DND-41 (cell line): ENCODE data around the gene GTPBP2.
A peak's percentile ranks its signal among the peaks of the same experiment; 100 is the strongest.
"Not testable (repeated sequence)": the region's sequence is repeated elsewhere in the genome, so short reads cannot be mapped to it uniquely, and the experiment has no call there.

Experiments
- ATAC-seq: fragments of 200-7000 bp; cut with Tn5 transposase; 3 replicates; pipeline ENCODE4 v1.9.1; 2021; ENCODE audit warnings: low read depth; ENCODE audit not compliant: insufficient read depth
- DNase-seq: peaks from one replicate; pipeline ENCODE4 v3.0.0-alpha.2; 2020
- H2AFZ ChIP-seq: 2 replicates; pipeline ENCODE4 v1.6.0; 2012; ENCODE audit warnings: low read depth, low read length
- H3K27ac ChIP-seq: 2 replicates; pipeline ENCODE4 v1.5.1; 2012; ENCODE audit warnings: low read length, inconsistent platforms
- H3K27me3 ChIP-seq: fragments of 200-600 bp; sonication (generic); 2 replicates; pipeline ENCODE4 v1.6.0; 2012; ENCODE audit warnings: low read length, mild to moderate bottlenecking, inconsistent platforms; ENCODE audit not compliant: insufficient read depth, poor library complexity
- H3K36me3 ChIP-seq: 2 replicates; pipeline ENCODE4 v1.5.1; 2012; ENCODE audit warnings: low read length, inconsistent platforms; ENCODE audit not compliant: insufficient read depth
- H3K4me1 ChIP-seq: 2 replicates; pipeline ENCODE4 v1.5.1; 2012; ENCODE audit warnings: mild to moderate bottlenecking, low read length; ENCODE audit not compliant: insufficient read depth
- H3K4me2 ChIP-seq: 2 replicates; pipeline ENCODE4 v1.6.0; 2012; ENCODE audit warnings: mild to moderate bottlenecking, moderate library complexity, low read length, inconsistent platforms; ENCODE audit not compliant: insufficient read depth
- H3K4me3 ChIP-seq, 2 experiments: fragments of 200-600 bp in 1 of 2; shearing (Covaris generic) in 1 of 2; 2 replicates each; pipeline ENCODE4 v1.5.1; 2012 to 2016; ENCODE audit warnings: inconsistent platforms in 2 of 2, low read length in 2 of 2, mild to moderate bottlenecking in 2 of 2, low read depth in 1 of 2, moderate library complexity in 1 of 2
- H3K79me2 ChIP-seq: 2 replicates; pipeline ENCODE4 v1.6.0; 2012; ENCODE audit warnings: low read length, inconsistent platforms; ENCODE audit not compliant: insufficient read depth
- H3K9ac ChIP-seq: 2 replicates; pipeline ENCODE4 v1.6.0; 2012; ENCODE audit warnings: low read depth, mild to moderate bottlenecking, inconsistent platforms, low read length, moderate library complexity
- H3K9me3 ChIP-seq: 2 replicates; pipeline ENCODE4 v1.5.1; 2012; ENCODE audit warnings: low read length, moderate library complexity, mild to moderate bottlenecking, inconsistent platforms; ENCODE audit not compliant: insufficient read depth, severe bottlenecking
- H4K20me1 ChIP-seq: 2 replicates; pipeline ENCODE4 v1.6.0; 2012; ENCODE audit warnings: low read length; ENCODE audit not compliant: insufficient read depth
- CTCF ChIP-seq: IDR thresholded peaks from 2 replicates; pipeline ENCODE4 v1.5.1; 2012; ENCODE audit warnings: borderline replicate concordance, low read length, moderate library complexity, mild to moderate bottlenecking; ENCODE audit not compliant: poor library complexity, severe bottlenecking; ENCODE audit errors: extremely low read depth
- EZH2 ChIP-seq: IDR thresholded peaks from 3 replicates; pipeline ENCODE4 v1.6.1; 2012; ENCODE audit warnings: borderline replicate concordance, low read depth, mild to moderate bottlenecking, moderate library complexity, low read length, inconsistent platforms; ENCODE audit not compliant: severe bottlenecking

The GTPBP2 gene

DNA sequence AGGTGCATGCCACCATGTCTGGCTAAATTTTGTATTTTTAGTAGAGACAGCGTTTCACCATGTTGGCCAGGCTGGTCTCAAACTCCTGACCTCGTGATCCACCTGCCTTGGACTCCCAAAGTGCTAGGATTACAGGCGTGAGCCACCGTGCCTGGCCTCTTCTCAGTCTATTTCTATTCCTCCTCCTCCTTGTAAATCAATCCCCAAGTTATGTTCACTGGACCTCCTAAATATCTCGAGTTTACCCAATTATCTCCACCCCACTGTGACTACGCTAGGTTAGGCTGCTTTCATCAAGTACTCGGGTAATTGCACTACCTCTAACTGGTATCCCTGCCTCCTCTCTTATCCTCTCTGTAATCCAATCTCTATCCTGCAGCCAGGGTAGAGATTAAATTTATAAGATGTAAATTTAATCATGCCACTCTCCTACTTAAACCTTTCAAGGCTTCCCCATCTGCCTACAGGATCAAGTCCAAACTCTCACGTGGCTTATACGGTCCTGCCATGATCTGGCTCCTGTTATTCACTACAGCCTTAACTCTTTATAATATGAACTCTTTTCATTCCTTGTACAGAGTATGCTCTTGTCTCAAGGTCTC, 5.7 kb upstream of the GTPBP2 start:
- H2AFZ ChIP-seq = peak overlapping the region; percentile 81
- TF ChIP-seq CTCF (no peak), EZH2 (no peak)
- no peak for ATAC-seq
- no peaks in the 10 kb centered on the region for H3K27me3 ChIP-seq
- peak overlapping the region; percentile 76 for H3K9ac ChIP-seq
- H3K79me2 ChIP-seq = peaks cover 42% of the 10 kb centered on the region
- peak overlapping the region; percentile 86 for H3K27ac ChIP-seq
- peak overlapping the region; percentile 64 for H3K4me2 ChIP-seq
- peaks cover 25% of the 10 kb centered on the region for H3K36me3 ChIP-seq
- H4K20me1 ChIP-seq = peaks cover 5% of the 10 kb centered on the region
- H3K4me3 ChIP-seq = peak overlapping the region in 1 of 2 experiments; percentile 76; a peak in 1 of 4 replicates
- H3K9me3 ChIP-seq = no peaks in the 10 kb centered on the region
- no peak for DNase-seq
- H3K4me1 ChIP-seq = peaks cover 47% of the 10 kb centered on the region

DNA sequence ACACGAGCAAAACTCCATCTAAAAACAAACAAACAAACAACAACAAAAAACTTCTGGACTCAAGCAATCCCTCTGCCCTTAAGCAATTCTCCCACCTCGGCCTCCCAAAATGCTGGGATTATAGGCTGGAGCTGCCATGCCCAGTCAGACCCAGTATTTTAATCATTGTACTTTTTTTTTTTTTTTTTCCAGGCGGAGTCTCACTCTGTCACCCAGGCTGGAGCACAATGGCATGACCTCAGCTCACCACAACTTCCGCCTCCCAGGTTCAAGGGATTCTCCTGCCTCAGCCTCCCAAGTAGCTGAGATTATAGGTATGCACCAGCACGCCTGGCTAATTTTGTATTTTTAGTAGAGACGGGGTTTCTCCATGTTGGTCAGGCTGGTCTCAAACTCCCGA, 3.9 kb upstream of the GTPBP2 start:
- H3K9ac ChIP-seq, H2AFZ ChIP-seq, H3K4me3 ChIP-seq, H3K27me3 ChIP-seq, H3K27ac ChIP-seq, ATAC-seq, H4K20me1 ChIP-seq, H3K4me2 ChIP-seq, H3K9me3 ChIP-seq, DNase-seq: not testable (repeated sequence)
- peaks cover 11% of the 10 kb centered on the region for H3K36me3 ChIP-seq
- peaks cover 42% of the 10 kb centered on the region for H3K4me1 ChIP-seq
- H3K79me2 ChIP-seq = peaks cover 38% of the 10 kb centered on the region

DNA sequence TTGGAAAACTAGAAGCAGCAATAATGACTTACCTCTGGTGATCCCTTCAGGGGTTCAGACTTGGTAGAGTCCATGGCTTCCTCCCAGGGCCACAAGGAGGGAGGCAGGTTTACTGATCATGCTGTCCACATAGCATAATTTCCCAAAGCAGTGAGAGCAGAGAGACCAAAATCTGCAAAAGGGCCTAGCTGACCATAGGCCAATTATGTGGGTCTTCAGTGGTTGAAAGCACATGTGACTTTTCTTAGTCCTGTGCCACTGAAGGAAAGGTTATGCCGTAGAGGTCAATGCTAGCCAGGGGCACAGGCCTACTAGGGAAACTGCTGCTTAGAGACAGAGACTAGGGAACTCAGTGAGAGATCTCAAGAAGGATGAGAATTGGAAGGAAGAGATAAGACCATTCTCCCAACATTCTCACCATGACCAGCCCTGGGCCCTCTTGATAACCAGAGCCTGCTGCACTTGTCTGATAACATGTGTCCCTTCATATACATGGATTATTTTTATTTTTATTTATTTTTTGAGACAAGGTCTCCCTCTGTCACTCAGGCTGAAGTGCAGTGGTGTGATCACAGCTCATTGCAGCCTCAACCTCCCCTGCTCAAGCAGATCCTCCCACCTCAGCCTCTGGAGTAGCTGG, 2.0 kb upstream of the GTPBP2 start:
- Histone ChIP-seq H4K20me1 (peaks cover 8% of the 10 kb centered on the region), H3K79me2 (peaks cover 36% of the 10 kb centered on the region), H3K27me3 (no peaks in the 10 kb centered on the region), H3K36me3 (peaks cover 17% of the 10 kb centered on the region), H3K4me1 (peaks cover 41% of the 10 kb centered on the region), H2AFZ (no peak overlapping the region), H3K9me3 (no peaks in the 10 kb centered on the region), H3K4me3 (no peak overlapping the region), H3K4me2 (no peak overlapping the region), H3K9ac (no peak overlapping the region), H3K27ac (peak overlapping the region; percentile 40)
- ATAC-seq (no peak), DNase-seq (no peak)
- TF ChIP-seq CTCF (no peak), EZH2 (no peak)

DNA sequence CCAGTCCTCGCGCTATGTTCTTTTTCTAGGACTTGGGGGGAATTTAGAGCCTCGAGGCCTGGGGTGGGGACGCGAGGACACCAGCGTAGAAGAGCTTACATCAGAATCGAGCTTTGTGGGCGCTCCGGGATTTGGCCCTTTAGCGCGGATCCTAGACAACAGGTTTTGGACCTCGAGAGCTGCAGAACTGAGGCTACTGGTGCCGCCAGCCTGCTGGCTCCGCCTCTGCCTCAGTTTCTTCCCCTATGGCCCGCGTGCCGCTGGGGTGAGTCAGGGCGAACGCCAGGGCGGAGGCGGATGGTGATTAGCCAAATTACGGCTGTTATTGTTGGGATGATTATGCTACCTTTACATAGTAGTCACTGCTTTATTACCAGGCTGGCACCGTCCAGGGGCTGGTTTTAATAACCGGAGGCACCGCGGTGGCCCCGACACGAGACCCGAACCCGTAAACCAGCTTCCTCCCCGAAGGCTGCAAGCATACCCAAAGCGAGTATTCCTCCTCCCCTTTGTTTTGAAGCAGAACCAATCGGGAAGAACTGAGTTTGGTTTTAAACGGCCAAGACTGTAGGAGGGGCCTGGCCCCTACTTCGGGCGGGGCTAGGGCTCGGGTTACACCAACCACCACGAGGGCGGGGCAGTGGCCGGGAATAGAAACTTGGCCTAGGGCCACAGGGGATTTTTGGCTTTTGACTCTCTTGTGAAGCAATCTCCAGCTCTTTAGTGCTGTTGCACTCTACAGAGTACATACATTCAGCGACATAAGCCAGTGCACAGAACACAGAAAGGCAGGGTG, 639 bp upstream of the GTPBP2 start:
- peak overlapping the region; percentile 79 for H2AFZ ChIP-seq
- peak overlapping the region; percentile 91 for H3K27ac ChIP-seq
- H3K4me2 ChIP-seq = peak overlapping the region; percentile 76
- DNase-seq (peak; percentile 96), ATAC-seq (peak; percentile 80)
- no peak for TF ChIP-seq CTCF
- TF ChIP-seq EZH2 = no peak
- H3K9ac ChIP-seq = peak overlapping the region; percentile 79
- H3K36me3 ChIP-seq = peaks cover 31% of the 10 kb centered on the region
- H3K79me2 ChIP-seq = peaks cover 31% of the 10 kb centered on the region
- H3K4me3 ChIP-seq = peak overlapping the region; percentile 33 to 70
- no peaks in the 10 kb centered on the region for H3K9me3 ChIP-seq
- H4K20me1 ChIP-seq = peaks cover 10% of the 10 kb centered on the region
- H3K4me1 ChIP-seq = peaks cover 34% of the 10 kb centered on the region
- no peaks in the 10 kb centered on the region for H3K27me3 ChIP-seq
